GM18870 (cell line): ENCODE measurements around the gene YY1.

Source experiments
- ATAC-seq: cut with Tn5 transposase; IDR thresholded peaks from one replicate; pipeline ENCODE4 v1.9.1; 2021; ENCODE audit warnings: moderate library complexity; ENCODE audit not compliant: unreplicated experiment

YY1 gene

GRCh38 chr14:100332071-100332639 lies 93.2 kb downstream of the YY1 start:
- no peak for ATAC-seq
